Measurements from ENCODE around the gene ARMH1.
"Not testable (repeated sequence)": the region's sequence is repeated elsewhere in the genome, so short reads cannot be mapped to it uniquely, and the experiment has no call there.

ARMH1 gene

DNA sequence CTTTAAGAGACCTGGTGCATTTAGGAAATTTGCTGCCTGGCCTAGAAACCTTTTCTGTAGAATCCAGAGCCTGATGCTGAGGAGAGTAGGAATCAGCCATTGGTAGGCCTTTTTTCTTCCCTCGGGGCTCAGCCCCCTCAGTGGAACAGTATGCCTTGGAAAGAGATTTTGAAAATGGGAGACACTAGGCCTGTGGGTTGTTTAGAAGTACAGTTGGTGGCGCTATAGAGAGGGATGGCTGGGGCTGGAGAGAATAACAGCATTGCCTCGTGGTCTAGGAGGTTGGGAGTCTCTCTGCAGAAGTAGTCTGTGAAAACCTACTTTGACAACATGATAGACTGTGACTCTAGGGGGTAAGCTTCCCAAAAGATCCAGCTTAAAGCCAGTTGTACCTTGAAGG is 73.4 kb downstream of the ARMH1 start:
- no peak overlapping the region for H3K27ac ChIP-seq (ENCODE audit: low read depth, low read length)
- no peaks in the 10 kb centered on the region for H3K4me1 ChIP-seq (ENCODE audit: control insufficient read depth, insufficient read depth, low read length)
- H3K9ac ChIP-seq (ENCODE audit: low read length) = no peak overlapping the region
- no peaks in the 10 kb centered on the region for H3K36me3 ChIP-seq (ENCODE audit: control insufficient read depth, insufficient read depth, low read length)
- H3K4me3 ChIP-seq (ENCODE audit: low read length) = no peak overlapping the region
- H3K27me3 ChIP-seq (ENCODE audit: control insufficient read depth, insufficient read depth, low read length) = no peaks in the 10 kb centered on the region

DNA sequence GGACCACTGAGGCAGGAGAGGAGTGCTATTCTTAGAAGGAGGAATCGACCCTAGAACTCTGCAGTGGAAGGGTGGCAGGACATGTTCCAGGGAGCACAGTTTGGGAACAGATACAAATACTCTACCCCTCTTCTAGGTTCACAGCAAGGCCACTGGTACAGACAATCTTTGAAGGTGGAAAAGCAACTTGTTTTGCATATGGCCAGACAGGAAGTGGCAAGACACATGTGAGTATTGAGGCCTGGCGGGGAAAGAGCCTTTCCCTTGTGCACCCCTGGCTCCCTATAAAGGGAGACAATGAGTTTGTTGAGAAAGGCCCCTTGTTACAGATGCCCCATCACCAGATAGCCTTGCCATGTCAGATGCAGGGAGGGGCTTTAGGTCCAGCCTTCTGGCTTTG is 82.9 kb downstream of the ARMH1 start:
- H3K4me1 ChIP-seq (ENCODE audit: control insufficient read depth, insufficient read depth, low read length) = no peaks in the 10 kb centered on the region
- no peaks in the 10 kb centered on the region for H3K36me3 ChIP-seq (ENCODE audit: control insufficient read depth, insufficient read depth, low read length)
- H3K27ac ChIP-seq (ENCODE audit: low read depth, low read length) = no peak overlapping the region
- no peaks in the 10 kb centered on the region for H3K27me3 ChIP-seq (ENCODE audit: control insufficient read depth, insufficient read depth, low read length)
- no peak overlapping the region for H3K9ac ChIP-seq (ENCODE audit: low read length)
- no peak overlapping the region for H3K4me3 ChIP-seq (ENCODE audit: low read length)

DNA sequence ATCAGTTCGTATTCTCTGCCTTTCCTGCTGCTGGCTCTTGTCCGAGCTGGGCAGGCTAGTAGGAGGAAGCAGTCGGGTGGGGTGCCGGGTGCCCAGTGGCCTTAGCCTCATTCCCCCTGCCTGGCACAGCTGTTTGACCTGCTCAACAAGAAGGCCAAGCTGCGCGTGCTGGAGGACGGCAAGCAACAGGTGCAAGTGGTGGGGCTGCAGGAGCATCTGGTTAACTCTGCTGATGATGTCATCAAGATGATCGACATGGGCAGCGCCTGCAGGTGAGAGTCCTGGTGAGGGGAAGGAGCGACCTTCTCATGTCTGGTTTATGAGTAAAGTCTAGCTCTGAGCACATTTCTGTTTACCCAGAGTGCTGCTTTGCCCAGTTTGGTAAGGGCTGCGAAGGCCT is 84.6 kb downstream of the ARMH1 start:
- no peaks in the 10 kb centered on the region for H3K36me3 ChIP-seq (ENCODE audit: control insufficient read depth, insufficient read depth, low read length)

GRCh38 chr1:44760876-44761275 is 86.4 kb downstream of the ARMH1 start:
- no peaks in the 10 kb centered on the region for H3K27me3 ChIP-seq (ENCODE audit: control insufficient read depth, insufficient read depth, low read length)
- H3K9ac ChIP-seq (ENCODE audit: low read length) = no peak overlapping the region
- H3K36me3 ChIP-seq (ENCODE audit: control insufficient read depth, insufficient read depth, low read length) = no peaks in the 10 kb centered on the region
- H3K4me1 ChIP-seq (ENCODE audit: control insufficient read depth, insufficient read depth, low read length) = no peaks in the 10 kb centered on the region
- no peak overlapping the region for H3K4me3 ChIP-seq (ENCODE audit: low read length)
- no peak overlapping the region for H3K27ac ChIP-seq (ENCODE audit: low read depth, low read length)

More for the DNA sequence above, 84.6 kb downstream of the ARMH1 start:
- Histone ChIP-seq H3K27me3 (ENCODE audit: control insufficient read depth, insufficient read depth, low read length) (no peaks in the 10 kb centered on the region), H3K4me3 (ENCODE audit: low read length) (no peak overlapping the region), H3K4me1 (ENCODE audit: control insufficient read depth, insufficient read depth, low read length) (no peaks in the 10 kb centered on the region), H3K9ac (ENCODE audit: low read length) (no peak overlapping the region), H3K27ac (ENCODE audit: low read depth, low read length) (no peak overlapping the region)

DNA sequence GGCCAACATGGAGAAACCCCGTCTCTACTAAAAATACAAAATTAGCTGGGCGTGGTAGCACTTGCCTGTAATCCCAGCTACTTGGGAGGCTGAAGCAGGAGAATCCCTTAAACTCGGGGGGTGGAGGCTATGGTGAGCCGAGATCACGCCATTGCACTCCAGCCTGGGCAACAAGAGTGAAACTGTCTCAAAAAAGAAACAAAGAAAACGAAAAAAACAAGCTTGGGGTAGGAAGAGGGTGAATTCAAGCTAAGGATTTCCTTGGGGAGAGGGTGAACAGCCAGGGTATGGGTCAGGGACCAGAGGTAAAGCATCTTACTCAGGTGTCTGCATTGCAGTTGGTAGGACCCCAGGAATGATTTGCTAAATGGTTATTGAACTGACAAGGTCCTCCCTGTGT is 91.9 kb downstream of the ARMH1 start:
- not testable (repeated sequence) for H3K4me1 ChIP-seq (ENCODE audit: control insufficient read depth, insufficient read depth, low read length); H3K27ac ChIP-seq (ENCODE audit: low read depth, low read length); H3K4me3 ChIP-seq (ENCODE audit: low read length); H3K36me3 ChIP-seq (ENCODE audit: control insufficient read depth, insufficient read depth, low read length); H3K9ac ChIP-seq (ENCODE audit: low read length); H3K27me3 ChIP-seq (ENCODE audit: control insufficient read depth, insufficient read depth, low read length)
